SK-N-SH (cell line): ENCODE data around the gene SECTM1. TPM values are rescaled to one million over a fixed set of nuclear protein-coding genes. Genes with fewer than 3 reads are reported as not detected.
A peak's percentile ranks its signal among the peaks of the same experiment; 100 is the strongest.

Source experiments
- ELF1 ChIP-seq: IDR thresholded peaks from 2 replicates; pipeline ENCODE4 v1.4.0; 2012
- EP300 ChIP-seq, 2 experiments: IDR thresholded peaks; 2 replicates each; pipeline versions ENCODE4 v1.4.0 to v1.6.1; 2012; ENCODE audit warnings: borderline replicate concordance in 1 of 2, low read depth in 1 of 2, low read length in 1 of 2
- EZH2phosphoT487 ChIP-seq: fragments of 200-600 bp; sonication (generic); IDR thresholded peaks from 2 replicates; pipeline ENCODE4 v1.6.1; 2017; ENCODE audit warnings: low read depth, mixed run types, mild to moderate bottlenecking, antibody characterized with exemption, moderate library complexity, borderline replicate concordance
- FOXJ3 ChIP-seq: sonication (generic); formaldehyde crosslinking; IDR thresholded peaks from 2 replicates; pipeline ENCODE4 v1.5.1; 2020; ENCODE audit warnings: mild to moderate bottlenecking, missing genetic modification reagents
- FOXM1 ChIP-seq: IDR thresholded peaks from 2 replicates; pipeline ENCODE4 v1.4.0; 2012; ENCODE audit warnings: low read depth, mild to moderate bottlenecking
- JUND ChIP-seq: IDR thresholded peaks from 2 replicates; pipeline ENCODE4 v1.4.0; 2012
- MAX ChIP-seq: IDR thresholded peaks from 2 replicates; pipeline ENCODE4 v1.4.0; 2012; ENCODE audit warnings: low read depth
- MEF2A ChIP-seq: IDR thresholded peaks from 2 replicates; pipeline ENCODE4 v1.4.0; 2012; ENCODE audit warnings: low read depth, borderline replicate concordance
- MXI1 ChIP-seq: IDR thresholded peaks from 2 replicates; pipeline ENCODE4 v1.6.1; 2012; ENCODE audit warnings: mild to moderate bottlenecking, low read depth, low read length, improper control_type of control experiment
- RAD21 ChIP-seq: IDR thresholded peaks from 2 replicates; pipeline ENCODE4 v1.6.1; 2012; ENCODE audit warnings: mild to moderate bottlenecking, low read length
- RFX5 ChIP-seq: IDR thresholded peaks from 2 replicates; pipeline ENCODE4 v1.6.1; 2012; ENCODE audit warnings: mild to moderate bottlenecking, improper control_type of control experiment, low read length
- RXRA ChIP-seq: IDR thresholded peaks from 2 replicates; pipeline ENCODE4 v1.4.0; 2012; ENCODE audit warnings: low read depth, mild to moderate bottlenecking, borderline replicate concordance
- SMC3 ChIP-seq: IDR thresholded peaks from 2 replicates; pipeline ENCODE4 v1.6.1; 2012; ENCODE audit warnings: low read depth, low read length, improper control_type of control experiment
- TCF12 ChIP-seq: IDR thresholded peaks from 2 replicates; pipeline ENCODE4 v1.4.0; 2012
- ZBTB33 ChIP-seq: IDR thresholded peaks from 2 replicates; pipeline ENCODE4 v1.4.0; 2012; ENCODE audit warnings: low read depth, borderline replicate concordance
- polyA plus RNA-seq, 3 experiments: library from polyadenylated mRNA; depleted of rRNA; stranded (reverse); fragments of >200 nt; gene quantifications; 2 replicates each; pipeline ENCODE4 v1.2.3, GENCODE V29; 2012
- TF ChIP-seq, protein P1 (sequence below): IDR thresholded peaks from 2 replicates; pipeline ENCODE4 v1.6.1; 2012; ENCODE audit warnings: mild to moderate bottlenecking, low read depth, low read length, moderate library complexity
- TF ChIP-seq, protein P2 (sequence below): IDR thresholded peaks from 2 replicates; pipeline ENCODE4 v1.4.0; 2012; ENCODE audit warnings: low read depth, borderline replicate concordance
- TF ChIP-seq, protein P3 (sequence below): fragments of 200-600 bp; sonication (generic); IDR thresholded peaks from 2 replicates; pipeline ENCODE4 v1.6.1; 2017; ENCODE audit warnings: antibody characterized with exemption, mild to moderate bottlenecking, moderate library complexity
- TF ChIP-seq, protein P4 (sequence below): IDR thresholded peaks from 2 replicates; pipeline ENCODE4; 2012

SECTM1 gene
- polyA plus RNA-seq, 1 of the 3 experiments (the other 2 are of a cell fraction): 3.8 TPM

DNA sequence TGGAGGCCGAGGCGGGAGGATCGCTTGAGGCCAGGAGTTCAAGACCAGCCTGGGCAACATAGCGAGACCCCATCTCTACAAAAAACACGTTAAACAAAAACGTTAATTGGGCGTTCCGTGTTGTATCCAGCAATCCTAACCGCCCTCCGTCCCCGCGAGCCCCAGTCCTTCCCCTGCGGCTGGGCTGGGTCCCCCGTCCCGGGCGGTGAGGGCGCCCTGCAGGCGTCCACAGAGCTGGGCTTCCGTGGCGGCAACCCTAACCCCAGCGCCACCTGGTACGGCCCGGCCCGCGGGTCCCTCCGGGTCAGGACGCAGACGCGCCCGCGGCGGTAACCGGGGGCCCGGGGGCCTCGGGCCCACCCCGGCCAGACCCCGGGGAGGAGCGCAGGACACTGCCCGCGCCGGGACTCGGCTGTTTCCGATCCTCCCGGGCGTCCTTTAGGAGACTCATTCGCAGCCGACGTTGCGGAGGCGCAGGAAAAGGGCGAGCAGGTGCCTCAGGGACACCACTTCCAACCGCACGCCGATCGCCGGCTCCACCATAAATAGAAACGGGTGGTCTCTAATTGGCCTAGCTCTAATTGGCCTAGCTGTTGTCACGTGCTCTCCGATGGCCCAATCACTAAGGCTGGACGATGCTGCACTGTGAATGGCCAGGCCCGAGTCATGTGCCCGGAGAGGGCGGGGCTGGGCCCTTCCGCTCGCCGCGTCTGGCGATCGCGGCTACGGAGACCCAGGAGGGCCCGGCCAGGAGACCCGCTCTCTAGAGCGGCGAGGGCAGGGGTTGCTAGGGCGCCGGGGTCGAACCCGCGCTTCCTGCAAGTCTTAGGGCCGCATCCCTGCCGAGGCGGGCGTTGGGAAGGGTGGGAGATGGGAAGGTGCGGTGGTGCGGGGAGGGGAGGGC lies 41.1 kb downstream of the SECTM1 start (continued):
- TF ChIP-seq, protein P1, sequence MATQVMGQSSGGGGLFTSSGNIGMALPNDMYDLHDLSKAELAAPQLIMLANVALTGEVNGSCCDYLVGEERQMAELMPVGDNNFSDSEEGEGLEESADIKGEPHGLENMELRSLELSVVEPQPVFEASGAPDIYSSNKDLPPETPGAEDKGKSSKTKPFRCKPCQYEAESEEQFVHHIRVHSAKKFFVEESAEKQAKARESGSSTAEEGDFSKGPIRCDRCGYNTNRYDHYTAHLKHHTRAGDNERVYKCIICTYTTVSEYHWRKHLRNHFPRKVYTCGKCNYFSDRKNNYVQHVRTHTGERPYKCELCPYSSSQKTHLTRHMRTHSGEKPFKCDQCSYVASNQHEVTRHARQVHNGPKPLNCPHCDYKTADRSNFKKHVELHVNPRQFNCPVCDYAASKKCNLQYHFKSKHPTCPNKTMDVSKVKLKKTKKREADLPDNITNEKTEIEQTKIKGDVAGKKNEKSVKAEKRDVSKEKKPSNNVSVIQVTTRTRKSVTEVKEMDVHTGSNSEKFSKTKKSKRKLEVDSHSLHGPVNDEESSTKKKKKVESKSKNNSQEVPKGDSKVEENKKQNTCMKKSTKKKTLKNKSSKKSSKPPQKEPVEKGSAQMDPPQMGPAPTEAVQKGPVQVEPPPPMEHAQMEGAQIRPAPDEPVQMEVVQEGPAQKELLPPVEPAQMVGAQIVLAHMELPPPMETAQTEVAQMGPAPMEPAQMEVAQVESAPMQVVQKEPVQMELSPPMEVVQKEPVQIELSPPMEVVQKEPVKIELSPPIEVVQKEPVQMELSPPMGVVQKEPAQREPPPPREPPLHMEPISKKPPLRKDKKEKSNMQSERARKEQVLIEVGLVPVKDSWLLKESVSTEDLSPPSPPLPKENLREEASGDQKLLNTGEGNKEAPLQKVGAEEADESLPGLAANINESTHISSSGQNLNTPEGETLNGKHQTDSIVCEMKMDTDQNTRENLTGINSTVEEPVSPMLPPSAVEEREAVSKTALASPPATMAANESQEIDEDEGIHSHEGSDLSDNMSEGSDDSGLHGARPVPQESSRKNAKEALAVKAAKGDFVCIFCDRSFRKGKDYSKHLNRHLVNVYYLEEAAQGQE: peak; percentile 70
- peak; percentile 97 for TF ChIP-seq MXI1
- TF ChIP-seq RXRA: no peak
- peak in 1 of 2 experiments; percentile 38; a peak in 1 of 4 replicates for TF ChIP-seq EP300 (IDR thresholded peaks at IDR 0.05; ENCODE audit: borderline replicate concordance in 1 of 2, low read depth in 1 of 2, low read length in 1 of 2)
- TF ChIP-seq, protein P2, sequence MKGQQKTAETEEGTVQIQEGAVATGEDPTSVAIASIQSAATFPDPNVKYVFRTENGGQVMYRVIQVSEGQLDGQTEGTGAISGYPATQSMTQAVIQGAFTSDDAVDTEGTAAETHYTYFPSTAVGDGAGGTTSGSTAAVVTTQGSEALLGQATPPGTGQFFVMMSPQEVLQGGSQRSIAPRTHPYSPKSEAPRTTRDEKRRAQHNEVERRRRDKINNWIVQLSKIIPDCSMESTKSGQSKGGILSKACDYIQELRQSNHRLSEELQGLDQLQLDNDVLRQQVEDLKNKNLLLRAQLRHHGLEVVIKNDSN: peak; percentile 99
- TF ChIP-seq, protein P3, sequence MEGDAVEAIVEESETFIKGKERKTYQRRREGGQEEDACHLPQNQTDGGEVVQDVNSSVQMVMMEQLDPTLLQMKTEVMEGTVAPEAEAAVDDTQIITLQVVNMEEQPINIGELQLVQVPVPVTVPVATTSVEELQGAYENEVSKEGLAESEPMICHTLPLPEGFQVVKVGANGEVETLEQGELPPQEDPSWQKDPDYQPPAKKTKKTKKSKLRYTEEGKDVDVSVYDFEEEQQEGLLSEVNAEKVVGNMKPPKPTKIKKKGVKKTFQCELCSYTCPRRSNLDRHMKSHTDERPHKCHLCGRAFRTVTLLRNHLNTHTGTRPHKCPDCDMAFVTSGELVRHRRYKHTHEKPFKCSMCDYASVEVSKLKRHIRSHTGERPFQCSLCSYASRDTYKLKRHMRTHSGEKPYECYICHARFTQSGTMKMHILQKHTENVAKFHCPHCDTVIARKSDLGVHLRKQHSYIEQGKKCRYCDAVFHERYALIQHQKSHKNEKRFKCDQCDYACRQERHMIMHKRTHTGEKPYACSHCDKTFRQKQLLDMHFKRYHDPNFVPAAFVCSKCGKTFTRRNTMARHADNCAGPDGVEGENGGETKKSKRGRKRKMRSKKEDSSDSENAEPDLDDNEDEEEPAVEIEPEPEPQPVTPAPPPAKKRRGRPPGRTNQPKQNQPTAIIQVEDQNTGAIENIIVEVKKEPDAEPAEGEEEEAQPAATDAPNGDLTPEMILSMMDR: no peak
- TF ChIP-seq, protein P4, sequence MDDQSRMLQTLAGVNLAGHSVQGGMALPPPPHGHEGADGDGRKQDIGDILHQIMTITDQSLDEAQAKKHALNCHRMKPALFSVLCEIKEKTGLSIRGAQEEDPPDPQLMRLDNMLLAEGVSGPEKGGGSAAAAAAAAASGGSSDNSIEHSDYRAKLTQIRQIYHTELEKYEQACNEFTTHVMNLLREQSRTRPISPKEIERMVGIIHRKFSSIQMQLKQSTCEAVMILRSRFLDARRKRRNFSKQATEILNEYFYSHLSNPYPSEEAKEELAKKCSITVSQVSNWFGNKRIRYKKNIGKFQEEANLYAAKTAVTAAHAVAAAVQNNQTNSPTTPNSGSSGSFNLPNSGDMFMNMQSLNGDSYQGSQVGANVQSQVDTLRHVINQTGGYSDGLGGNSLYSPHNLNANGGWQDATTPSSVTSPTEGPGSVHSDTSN: peak; percentile 7; the same call in 1 of the 2 replicates
- TF ChIP-seq RAD21: 0 out of 2 replicates have a peak, but pooled peaks have one; percentile 9
- no peak for TF ChIP-seq JUND
- TF ChIP-seq FOXM1: no peak
- no peak for TF ChIP-seq MEF2A
- TF ChIP-seq EZH2phosphoT487: no peak
- peak; percentile 73 for TF ChIP-seq RFX5
- TF ChIP-seq FOXJ3 (CRISPR knock-in tag): no peak
- TF ChIP-seq ZBTB33: no peak
- peak; percentile 84 for TF ChIP-seq MAX
- TF ChIP-seq SMC3: no peak
- TF ChIP-seq ELF1: peak; percentile 79
- TF ChIP-seq TCF12: no peak
